EL (cell line): ENCODE data around the gene MTNR1A.
"Not testable (repeated sequence)": the region's sequence is repeated elsewhere in the genome, so short reads cannot be mapped to it uniquely, and the experiment has no call there.

Experiments
- DNase-seq: peaks from one replicate; pipeline ENCODE4 v3.0.0-alpha.2; 2016

Gene MTNR1A

DNA sequence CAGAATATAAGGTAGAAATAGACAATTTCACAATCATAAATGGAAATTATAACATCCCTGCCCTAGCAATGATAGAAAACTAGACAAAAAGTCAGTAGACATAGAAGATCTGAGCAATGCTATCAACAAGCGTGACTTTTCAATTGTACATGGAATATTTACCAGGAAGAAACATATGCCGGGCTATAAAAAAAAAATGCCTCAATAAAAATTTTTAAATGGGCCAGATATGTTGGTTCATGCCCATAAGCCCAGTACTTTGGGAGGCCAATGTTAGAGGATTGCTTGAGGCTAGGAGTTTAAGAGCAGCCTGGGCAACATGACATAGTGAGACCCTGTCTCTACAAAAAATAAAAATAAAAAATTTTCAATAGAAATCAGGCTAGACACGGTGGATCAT, 5.3 kb upstream of the MTNR1A start:
- no peak for DNase-seq

DNA sequence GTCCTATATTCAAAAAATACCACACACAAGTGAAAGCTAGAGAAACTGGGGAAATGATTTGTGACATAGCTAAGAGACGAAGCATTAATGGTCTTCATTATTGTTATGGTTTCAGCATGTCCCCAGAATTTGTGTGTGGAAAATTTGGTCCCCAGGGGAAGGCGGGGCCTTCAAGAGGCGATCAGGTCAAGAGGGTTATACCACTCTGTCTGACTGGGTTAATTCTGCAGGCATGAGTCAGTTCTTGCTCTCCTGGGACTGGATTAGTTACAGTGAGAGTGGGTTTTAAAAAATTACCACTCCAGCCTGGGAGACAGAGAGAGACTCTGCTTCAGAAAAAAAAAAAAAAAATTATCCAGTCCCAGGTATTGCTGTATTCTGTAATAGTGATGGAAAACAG, 2.1 kb upstream of the MTNR1A start:
- DNase-seq, result peak; percentile 65

DNA sequence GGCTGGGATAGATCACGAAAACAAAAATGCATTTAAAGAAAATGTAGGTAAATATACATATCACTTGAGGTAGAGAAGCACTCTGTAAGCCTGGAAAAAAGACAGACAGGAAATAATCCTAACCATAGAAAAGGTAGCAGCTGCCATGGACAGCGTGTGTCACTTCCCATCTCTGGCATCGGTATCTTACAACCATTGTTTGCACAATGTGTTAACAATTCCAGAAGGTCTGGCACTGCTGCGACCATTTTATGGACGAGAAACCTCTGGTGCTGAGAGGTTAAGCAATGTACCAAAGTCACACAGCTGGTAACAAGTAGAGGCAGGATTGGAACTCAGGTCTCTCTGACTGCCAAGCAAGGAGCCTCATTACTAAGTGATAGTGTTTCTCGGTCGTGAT, 1.7 kb upstream of the MTNR1A start:
- DNase-seq, result peak; percentile 7

DNA sequence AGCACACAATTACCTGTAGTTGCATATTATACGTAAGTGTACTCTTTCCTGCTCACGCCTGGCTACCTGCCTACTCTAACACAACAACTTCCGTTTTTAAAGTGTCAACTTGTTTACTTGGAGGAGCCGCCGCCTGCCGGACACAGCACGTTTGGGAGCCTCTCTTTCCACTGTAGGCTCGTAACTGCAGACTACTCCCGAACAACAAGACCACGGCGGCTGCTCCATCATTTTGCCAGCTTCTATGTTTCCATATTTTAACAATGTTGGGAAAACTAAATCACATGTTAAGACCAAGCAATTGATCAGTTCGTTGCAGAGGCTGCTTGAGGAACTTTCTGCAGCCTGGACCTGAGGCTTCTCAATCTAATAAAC, 841 bp downstream of the MTNR1A start:
- DNase-seq, result peak; percentile 39

DNA sequence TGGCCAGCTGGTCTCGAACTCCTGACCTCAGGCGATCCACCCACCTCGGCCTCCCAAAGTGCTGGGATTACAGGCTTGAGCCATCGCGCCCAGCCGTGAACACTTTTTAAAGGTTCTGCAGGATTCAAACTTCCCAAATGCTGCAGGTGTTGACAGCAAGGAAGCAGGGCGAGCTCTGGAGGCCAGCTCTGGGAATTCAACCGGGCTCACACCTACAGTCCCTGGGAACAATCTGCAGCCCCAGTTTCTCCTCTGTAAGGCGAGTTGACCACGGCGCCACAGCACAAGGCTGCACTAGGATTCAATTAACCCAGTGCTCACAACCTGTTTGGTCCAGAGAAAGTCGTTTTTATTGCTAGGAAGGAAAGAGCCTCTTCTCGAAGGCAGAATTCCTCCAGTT, 1.6 kb downstream of the MTNR1A start:
- no peak for DNase-seq

DNA sequence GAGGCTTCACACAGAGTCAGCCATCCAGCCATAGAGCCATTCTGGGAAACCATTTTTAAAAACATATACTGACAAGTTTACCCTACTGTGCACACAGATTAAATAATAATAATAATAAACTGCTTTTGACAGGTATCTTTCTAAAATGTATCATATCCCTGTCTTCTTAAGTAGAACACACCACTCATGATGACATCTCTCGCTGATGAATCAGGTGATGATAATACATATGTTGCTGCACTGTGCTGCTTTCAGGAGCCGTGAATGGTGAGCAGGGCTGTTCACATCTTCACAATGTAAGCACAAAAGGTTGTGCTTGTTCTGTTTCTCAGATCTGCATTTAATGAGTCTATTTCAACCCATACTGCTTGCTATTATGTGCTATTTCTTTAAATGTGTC, 3.5 kb downstream of the MTNR1A start:
- DNase-seq, result no peak

DNA sequence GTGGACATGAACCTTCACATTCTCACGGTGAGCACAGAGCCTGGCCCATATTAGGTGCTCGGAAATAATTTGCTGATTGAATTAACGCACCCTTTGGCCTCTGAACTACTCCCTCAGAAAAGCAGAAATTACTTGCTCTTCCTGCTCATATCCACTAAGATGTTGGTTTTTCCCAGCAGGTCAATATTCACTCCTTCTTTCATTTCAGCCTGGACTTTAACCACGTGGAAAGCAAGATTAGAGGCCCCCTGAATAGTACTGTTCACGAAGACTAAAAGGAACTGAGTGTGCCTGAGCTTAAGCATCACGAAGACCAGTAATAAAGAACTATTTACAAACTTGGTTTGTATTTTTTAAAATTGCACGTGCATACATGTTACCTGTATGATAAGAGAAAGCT, 9.9 kb downstream of the MTNR1A start:
- DNase-seq, result no peak

DNA sequence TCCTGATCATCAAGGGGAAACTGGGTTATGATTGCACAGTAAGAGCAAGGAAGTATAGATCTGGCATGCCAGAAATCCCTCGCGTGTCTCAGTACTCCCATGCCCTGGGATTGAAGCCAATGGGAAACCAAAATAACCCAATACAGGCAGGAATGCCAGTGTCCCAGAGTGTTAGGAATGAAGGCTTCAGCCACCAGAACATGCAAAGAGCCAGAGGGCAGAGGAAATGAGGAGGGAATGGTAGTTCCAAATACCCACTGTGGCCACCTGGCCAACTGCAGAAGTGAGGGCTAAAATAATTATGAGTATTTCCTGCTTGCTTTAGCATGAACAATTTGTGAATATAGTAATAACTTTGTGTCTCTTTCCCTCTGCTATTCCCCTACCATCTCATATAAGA, 12.2 kb downstream of the MTNR1A start:
- no peak for DNase-seq

DNA sequence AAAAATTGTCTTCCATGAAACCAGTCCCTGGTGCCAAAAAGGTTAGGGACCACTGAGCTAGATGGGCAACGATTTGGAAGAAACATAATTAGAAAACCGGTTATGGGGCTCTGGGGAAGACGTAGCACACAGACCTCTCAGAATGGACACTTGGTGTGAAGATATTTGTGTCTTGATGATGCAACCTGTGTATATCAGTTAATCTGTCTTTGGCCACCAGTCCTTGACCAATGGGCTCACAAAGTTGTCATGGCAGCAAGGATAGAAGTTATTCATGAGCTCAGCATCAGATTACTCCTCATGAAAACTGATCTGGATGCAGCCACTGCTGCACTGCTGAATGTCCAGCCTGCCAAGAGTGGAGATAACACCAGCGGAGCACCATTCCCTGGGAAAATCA, 13.6 kb downstream of the MTNR1A start:
- DNase-seq, result no peak

DNA sequence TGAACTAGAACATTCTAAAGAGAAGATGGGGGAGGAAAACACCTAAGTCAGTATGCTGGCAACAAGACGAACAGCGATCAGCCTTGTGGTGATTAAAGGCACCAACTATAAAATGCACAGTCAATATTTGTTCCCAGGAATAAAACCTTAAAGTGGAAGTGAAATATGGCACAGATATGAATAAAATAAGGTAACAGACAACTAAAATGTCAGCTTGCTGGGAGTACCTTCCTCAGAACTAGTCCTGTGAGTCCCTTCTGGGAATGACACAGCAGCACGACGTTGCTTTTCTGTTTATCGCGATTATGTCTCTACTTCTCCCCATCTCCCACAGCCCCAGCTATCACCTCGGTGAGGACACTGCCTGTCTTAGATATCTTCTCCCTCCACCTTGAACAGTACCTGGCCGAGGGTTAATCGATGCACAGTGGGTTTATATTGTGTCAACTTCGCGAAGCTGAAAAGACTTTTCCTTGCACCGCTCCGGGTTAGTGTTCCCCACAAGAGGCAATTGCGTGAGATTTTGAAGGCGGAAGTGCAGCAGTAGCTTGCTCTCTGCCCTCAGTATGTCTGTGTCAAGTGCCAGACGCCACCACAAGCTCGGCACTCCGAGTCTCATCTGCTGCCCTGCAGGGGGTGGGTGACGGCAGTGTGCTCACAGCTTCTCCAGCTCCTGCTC, 17.4 kb downstream of the MTNR1A start:
- no peak for DNase-seq

DNA sequence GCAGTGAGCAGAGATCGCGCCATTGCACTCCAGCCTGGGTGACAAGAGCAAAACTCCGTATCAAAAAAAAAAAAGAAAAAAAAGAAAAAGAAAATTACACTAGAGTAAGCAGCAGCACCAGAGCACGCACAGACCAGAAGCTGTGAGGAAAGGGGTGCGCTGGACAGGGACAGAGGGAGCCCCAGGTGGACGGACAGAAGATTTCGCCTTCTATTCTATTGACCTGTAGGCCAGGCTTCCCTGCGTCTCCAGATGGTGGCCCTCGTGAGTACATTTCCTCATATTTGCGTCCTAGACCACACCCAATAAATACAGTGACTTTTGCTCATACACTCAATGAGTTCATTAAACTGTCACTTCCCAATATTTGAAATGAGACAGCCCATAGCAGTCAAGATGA, 19.1 kb downstream of the MTNR1A start:
- no peak for DNase-seq

DNA sequence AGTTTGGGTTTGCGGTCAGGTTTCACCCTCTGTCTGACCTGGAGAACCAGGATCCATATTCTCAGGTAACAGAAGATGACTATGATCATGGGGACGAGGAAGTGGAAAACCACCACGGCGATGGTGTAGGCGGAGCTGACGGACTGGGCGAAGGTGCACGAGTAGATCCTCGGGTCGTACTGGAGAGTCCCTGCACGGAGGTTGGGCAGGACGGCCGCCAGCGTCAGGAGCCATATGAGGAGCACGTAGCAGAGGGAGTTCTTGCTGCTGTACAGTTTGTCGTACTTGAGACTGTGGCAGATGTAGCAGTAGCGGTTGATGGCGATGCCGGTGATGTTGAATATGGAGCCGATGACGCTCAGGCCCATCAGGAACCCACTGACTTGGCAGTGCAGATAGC, 21.3 kb downstream of the MTNR1A start:
- DNase-seq, result no peak

DNA sequence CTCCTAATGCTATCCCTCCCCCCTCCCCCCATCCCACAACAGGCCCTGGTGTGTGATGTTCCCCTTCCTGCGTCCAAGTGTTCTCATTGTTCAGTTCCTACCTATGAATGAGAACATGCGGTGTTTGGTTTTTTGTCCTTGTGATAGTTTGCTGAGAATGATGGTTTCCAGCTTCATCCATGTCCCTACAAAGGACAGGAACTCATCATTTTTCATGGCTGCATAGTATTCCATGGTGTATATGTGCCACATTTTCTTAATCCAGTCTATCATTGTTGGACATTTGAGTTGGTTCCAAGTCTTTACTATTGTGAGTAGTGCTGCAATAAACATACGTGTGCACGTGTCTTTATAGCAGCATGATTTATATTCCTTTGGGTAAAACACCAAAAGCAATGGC, 31.4 kb downstream of the MTNR1A start:
- not testable (repeated sequence) for DNase-seq

DNA sequence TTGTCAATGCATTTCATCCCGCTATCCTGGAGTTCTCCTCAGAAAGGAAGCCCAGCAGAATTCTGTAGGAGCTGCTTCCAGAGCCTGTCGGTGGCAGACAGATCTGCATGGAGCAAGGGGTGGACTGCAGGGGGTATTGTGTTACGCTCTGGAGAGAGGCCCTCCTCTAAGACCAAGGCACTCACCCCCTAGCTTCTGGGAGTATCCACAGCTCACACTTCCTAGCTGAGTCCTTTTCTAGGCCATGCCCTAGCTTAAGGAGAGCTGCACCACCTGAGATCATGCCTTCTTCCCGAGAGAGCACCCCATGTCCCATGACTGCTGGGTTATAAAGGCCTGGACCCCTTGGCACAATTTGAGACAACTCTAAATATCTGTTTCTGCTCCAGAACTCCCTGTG, 39.1 kb downstream of the MTNR1A start:
- DNase-seq, result no peak

DNA sequence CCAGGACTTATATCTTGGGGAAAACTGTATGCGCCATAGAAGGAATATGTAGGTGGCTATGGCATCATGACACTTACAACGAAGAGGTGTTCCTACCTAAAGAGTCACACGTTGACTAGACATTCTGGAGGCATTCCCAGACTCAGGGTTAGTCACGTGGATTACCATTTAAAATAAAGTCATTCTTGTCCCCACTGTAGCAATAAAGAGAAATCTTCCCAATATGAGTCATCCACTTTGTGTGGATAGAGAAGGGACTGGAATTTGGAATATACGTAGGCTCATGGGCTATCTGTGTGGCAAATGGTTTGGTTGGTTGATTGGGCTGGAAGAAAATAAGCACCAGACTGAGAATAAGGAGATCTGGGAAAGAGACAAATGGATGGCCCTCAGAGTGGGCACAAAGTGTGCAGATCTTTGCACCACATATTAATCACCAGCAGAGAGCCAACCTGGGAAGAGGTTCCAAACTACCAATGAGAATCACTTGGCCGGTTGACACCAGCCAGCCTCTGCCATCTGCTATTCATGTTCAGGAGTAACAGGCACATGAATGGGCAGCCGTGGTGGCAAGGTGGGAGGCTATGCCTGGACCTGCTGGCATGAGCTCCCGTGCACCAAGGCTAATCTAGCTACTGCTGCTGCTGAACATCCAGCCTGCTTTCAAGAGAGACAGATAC, 41.0 kb downstream of the MTNR1A start:
- DNase-seq, result peak; percentile 4

DNA sequence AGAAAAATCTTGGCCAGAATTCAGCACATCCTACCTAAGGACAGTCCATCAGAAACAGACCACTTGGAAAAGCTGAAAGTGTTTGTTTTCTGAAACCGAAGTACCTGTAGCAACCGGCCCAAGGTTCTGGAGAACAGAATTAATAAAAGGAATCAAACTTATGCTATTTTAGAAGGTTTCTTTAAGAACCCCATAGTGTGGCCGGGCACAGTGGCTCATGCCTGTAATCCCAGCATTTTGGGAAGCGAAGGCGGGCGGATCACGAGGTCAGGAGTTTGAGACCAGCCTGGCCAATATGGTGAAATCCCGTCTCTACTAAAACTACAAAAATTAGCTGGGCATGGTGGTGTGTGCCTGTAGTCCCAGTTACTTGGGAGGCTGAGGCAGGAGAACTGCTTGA, 50.6 kb downstream of the MTNR1A start:
- not testable (repeated sequence) for DNase-seq

DNA sequence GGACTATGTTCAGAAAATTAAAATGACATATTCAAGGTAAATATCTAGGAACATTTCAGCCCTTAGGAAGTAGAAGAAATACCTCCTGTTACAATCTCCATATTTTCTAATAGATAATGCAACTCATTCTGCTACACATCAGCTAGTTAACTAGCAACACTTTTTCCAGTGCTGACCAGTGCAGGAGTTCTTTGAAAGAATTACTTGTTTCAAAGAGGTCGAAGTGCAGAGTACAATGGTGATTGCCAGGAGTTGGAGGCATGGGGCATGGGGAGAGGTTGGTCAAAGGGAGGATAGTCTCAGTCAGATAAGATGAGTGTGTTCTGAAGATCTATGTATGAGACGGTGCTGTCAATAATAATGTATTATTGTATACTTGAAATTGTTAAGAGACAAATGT, 53.1 kb downstream of the MTNR1A start:
- no peak for DNase-seq

DNA sequence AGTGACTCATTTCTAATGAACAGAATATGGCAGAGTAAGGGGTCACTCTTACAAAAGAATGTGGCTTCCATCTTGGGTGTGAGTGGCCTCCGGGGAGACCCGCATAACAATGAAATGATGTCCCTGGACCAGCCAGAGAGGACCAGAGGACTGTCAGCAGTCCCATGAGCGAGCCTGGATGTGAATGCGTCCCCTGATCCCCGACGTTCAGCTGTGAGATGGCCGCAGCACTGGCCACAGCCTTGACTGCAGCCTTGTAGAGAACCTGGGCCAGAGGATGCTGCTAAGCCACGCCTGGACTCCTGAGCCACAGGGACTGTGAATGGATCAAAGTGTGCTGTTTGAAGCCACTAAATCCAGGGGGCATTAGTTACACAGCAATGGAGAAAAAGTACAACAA, 53.8 kb downstream of the MTNR1A start:
- DNase-seq, result no peak

DNA sequence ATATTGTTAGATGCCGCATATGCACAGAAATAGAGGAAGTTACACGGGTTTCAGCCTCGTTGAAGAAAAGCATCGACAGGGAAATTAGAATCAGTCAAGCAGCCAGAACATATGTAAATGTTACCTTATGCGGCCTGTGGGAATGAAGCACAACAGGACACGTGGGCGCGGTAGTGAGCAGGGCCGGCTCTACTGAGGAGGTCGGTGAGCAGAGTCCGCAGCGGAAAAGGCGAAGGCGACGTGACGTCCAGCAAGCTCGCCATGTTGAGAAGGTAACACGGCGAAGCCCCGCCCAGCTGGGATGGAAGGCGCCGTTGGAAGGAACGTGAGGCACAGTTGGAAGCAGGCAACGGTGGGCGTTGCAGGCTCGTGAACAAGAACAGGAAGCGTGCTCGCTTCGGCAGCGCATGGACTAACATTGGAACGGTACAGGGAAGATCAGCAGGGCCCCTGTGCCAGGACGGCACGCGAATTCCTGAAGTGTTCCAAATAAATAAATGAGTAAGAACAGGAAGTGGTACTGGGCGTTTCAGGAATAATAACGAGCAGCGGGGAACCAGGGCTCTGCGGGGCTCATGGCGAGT, 54.6 kb downstream of the MTNR1A start:
- no peak for DNase-seq

DNA sequence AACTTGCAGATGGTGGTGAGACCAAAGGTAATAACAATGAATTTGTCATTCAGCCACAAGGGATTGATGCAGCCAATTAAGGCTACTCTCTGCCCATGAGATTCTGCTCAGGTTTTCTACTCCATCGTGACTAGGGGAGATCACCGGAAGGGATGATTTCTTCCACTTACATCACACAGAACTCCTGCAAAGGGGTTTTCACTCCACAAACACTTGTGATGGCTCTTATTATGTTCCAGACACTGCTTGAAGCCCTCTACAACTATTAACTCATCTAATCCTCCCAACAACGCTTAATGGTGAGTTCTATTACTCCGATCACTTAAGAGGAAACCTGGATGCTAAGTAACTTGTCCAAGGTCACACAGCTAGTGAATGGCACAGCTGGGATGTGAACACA, 55.9 kb downstream of the MTNR1A start:
- DNase-seq, result no peak

DNA sequence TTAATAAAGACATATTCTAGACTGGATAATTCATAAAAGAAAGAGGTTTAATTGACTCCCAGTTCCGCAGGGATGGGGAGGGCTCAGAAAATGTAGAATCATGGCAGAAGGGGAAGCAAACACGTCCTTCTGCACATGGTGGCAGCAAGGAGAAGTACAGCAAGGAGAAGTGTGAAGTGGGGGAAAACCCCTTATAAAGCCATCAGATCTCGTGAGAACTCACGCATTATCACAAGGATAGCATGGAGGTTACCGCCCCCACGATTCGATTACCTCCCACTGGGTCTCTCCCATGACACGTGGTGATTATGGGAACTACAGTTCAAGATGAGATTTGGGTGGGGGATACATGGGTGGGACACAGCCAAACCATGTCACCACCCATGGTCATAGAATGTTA, 58.3 kb downstream of the MTNR1A start:
- DNase-seq, result no peak

DNA sequence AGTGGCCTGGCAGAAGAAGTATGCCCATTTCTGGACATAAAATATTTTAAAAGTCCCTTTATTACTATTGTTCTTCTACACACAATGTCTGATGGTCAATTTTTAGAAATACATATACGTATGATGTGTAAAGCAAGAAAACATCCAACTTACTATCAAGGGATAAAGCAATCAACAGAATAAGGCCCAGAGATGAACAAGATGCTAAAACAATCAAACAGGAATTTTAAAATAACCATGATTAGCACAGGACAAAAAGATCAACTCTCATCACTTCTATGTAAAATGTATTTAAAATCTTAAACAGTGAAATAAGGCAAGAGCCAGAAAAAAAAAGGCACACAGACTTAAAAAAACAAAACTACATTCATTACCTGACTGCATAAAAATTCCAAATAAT, 60.9 kb downstream of the MTNR1A start:
- DNase-seq, result no peak

DNA sequence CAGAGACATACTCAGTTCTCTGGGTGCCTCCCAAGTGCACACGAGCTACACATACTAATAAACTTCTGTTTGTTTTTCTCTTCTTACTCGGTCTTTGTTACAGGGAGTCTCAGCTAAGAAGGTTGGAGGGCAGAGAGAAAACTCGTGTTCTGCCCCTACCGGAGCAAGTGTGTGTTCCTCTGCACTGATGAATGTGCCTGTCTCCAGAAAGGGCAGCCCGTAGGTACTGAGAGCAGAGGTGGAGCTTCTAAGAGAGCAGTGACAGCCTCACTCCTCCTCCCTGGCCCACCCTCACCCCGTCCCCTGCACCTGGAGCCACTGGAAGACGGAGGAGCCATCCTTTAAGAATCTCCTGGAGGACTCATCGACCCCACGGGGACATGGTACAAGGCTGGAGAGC, 67.6 kb downstream of the MTNR1A start:
- DNase-seq, result no peak

DNA sequence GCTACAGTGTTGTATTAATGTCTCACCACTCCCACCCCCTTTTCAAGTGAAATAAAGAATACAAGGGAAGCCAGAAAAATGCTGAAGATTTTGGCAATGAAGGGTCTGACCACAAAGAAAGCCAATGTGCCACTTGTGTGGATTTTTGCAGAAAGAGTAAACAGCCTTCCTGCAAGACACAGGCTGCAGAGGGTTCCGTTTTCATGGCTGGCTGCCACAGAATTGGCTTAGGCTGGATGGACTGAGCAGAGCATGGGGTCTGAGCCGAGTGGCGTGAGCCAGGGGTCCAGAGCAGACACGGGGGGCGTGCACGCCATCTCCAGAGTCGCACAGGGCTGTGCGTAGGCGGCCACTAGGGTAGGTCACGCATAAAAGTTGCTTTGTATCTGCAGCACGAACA, 69.2 kb downstream of the MTNR1A start:
- DNase-seq, result peak; percentile 5

DNA sequence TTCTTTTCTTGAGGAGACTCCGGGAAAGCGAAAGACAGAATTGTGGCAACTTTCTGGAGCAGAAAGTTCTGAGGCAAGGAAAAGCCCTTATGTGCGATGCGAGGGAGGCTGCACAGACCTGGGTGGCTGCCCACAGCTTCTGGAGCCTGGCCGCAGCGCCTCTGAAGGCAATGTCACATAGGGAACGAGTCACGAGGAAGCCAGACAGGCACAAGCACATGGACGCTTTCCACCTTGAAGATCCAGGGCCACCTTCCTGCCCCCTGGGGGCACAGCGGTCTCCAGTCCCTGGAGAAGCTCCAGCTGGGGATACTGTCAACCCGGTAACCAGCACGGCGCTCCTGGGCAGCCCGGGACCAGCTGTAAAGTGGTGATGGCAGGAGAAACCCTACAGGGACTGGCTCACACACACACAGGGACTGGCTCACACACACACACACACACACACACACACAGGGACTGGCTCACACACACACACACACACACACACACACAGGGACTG, 69.8 kb downstream of the MTNR1A start:
- DNase-seq, result peak; percentile 24
